HuH-7 (cell line): ENCODE results near the gene RAB9A.
"Not testable (repeated sequence)": the region's sequence is repeated elsewhere in the genome, so short reads cannot be mapped to it uniquely, and the experiment has no call there.

Experiments
- DNase-seq: peaks from one replicate; pipeline ENCODE4 v3.0.0; 2011; ENCODE audit warnings: low spot score

The RAB9A gene

GRCh38 chrX:13670197-13670596 lies 18.7 kb upstream of the RAB9A start:
- DNase-seq: no peak

- no peak for DNase-seq
These were observed 15.9 kb upstream of the RAB9A start for GRCh38 chrX:13673016-13673415.

GRCh38 chrX:13676885-13677284 lies 12.0 kb upstream of the RAB9A start:
- no peak for DNase-seq

- DNase-seq: not testable (repeated sequence)
These were observed 9.2 kb upstream of the RAB9A start for GRCh38 chrX:13679700-13680099.

DNA sequence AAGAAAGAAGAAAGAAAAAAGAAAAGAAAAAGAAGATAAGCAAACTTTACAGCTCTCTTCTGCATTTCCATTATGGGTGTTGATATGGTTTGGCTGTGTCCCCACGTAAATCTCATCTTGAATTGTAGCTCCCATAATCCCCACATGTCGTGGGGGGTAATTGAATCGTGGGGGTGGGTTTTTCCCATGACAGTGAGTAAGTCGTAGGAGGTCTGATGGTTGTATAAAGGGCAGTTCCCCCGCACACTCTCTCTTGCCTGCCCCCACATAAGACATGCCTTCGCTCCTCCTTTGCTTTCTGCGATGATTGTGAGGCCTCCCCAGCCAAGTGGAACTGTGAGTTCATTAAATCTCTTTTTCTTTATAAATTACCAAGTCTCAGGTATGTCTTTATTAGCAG lies 7.3 kb upstream of the RAB9A start:
- DNase-seq: no peak

GRCh38 chrX:13684361-13684760 lies 4.6 kb upstream of the RAB9A start:
- DNase-seq: no peak

- no peak for DNase-seq
These were observed 3.7 kb upstream of the RAB9A start for GRCh38 chrX:13685126-13685763.

GRCh38 chrX:13687203-13687602 lies 1.7 kb upstream of the RAB9A start:
- no peak for DNase-seq

DNA sequence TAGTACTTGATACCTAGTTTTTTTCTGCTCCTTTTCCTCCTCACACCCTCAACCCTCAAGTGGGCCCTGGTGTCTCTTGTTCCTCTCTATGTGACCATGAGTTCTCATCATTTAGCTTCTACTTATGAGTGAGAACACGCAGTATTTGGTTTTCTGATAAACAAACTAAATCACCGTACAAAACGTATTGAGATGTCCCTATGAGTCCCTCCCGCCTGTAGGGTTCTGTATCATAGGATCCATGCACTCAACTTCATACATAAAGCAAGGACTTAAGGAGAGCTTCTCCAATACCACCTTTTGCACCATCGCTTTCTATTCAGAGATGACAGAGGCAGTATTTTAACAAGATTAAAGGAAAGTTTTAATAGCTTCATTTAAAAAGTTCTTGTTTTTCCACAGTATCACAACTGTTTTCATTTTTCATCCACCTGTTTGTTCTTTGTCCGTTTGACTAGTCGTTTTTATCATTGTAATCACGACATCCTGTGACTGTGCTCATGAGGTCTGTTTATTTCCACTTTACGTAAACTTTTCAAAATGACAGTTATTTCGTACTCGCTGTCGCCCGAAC lies 457 bp upstream of the RAB9A start:
- no peak for DNase-seq

GRCh38 chrX:13689741-13690211 lies 848 bp downstream of the RAB9A start:
- no peak for DNase-seq

- no peak for DNase-seq
These were observed 1.9 kb downstream of the RAB9A start for GRCh38 chrX:13690836-13691235.

GRCh38 chrX:13691841-13692371 lies 3.0 kb downstream of the RAB9A start:
- DNase-seq: no peak

GRCh38 chrX:13692771-13693231 lies 3.9 kb downstream of the RAB9A start:
- DNase-seq: no peak

DNA sequence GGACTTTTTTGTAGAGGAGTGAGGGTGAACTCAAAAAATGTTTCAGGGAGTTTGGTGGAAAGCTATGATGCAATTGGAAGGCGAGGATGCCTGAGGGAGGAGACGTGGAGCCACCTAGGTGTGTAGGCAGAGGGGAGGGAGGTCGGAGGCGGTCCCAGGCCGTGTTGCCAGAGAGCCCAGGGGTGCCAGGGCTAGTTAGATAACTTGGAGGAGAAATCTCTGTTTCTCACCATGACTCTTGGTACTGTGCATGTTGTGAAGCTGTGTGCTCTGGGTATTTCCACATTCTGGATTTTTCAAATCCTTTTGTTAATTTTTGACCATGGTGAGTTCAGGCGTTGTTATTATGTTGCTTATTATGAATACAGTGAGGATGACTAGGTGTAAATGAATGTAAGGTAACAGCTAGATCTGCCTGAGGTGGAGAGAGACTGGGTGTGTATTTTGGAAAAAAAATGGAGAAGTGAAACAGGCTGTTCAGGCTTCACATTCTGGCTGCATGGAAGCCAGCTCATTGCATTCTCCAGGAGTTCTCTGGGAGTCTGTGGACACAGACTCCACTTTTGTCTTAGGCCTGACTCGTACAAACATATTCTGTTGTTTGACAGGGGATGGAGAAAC lies 4.5 kb downstream of the RAB9A start:
- DNase-seq: no peak

DNA sequence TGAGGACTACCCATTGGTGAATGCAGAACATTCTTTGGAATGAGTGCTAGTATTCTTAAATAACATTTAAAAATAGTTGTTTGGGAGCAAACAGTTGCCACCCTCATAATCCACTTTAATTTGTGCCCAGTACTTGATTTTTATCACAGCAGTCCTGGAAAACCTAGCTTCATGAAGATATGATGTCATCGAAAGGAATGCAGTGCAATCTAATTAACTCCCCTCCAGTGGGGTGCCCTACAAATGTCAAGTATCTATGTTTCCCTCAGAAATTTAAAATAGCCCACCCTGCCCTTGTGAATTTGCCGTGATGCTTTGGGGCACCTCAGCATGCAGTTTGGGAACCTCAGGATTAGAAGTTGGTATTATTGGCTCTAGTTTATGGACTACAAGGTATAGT lies 5.4 kb downstream of the RAB9A start:
- DNase-seq: no peak

- DNase-seq: no peak
These were observed 6.1 kb downstream of the RAB9A start for GRCh38 chrX:13694983-13695382.

GRCh38 chrX:13695601-13696115 lies 6.7 kb downstream of the RAB9A start:
- DNase-seq: no peak

- DNase-seq: no peak
These were observed 8.5 kb downstream of the RAB9A start for GRCh38 chrX:13697455-13697854.

GRCh38 chrX:13697976-13698375 lies 9.0 kb downstream of the RAB9A start:
- DNase-seq: no peak

GRCh38 chrX:13698432-13698831 lies 9.5 kb downstream of the RAB9A start:
- no peak for DNase-seq

- no peak for DNase-seq
These were observed 10.4 kb downstream of the RAB9A start for GRCh38 chrX:13699183-13699826.

- no peak for DNase-seq
These were observed 11.5 kb downstream of the RAB9A start for GRCh38 chrX:13700380-13700779.
